Stimulated activated CD8-positive, alpha-beta memory T cell treated with anti-CD3 and anti-CD28 coated beads, Interleukin-12 subunit alpha, Interleukin-12 subunit beta, amount 100 ng/mL, for 24 hours (primary cell): ENCODE measurements around the gene DSC2.

Experiments used
- DNase-seq: peaks from one replicate; pipeline ENCODE4 v3.0.0-alpha.2; 2020; ENCODE audit errors: extremely low read depth

Gene DSC2

DNA sequence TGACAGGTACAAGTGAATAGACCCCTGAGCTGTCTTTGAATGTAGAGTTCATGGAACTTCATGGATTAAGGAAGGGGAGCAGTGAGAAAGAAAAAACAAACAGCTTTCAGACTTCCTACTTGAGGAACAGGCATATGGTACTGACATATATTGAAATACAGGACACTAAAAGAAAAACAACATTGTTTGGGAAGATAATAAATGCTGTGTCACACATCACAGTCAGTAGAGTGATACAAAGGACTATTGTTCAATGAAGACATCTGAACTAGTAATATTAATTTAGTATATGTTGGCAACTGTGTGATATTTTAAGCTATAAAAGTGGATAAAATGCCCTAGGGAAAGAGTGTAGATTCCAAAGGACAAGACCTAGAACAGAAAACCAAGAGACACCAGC lies 3.3 kb downstream of the DSC2 start:
- no peak for DNase-seq

DNA sequence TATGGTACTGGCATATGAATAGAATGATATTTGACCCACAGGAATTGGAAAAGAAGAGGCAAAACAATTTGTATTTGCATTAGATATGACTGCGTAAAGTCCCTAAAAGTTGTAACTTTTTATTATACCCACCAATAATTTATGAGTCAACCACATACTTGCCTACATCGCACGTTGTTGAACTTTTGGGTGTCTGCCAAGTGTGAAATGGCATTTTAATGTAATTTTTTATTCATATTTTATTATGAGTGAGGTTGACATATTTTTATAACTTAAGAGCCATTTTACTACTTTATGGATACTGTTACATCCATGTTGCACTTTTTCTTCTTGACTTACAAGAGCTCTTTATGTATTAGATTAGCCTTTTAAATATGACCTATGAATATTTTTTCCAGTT lies 4.6 kb downstream of the DSC2 start:
- no peak for DNase-seq

DNA sequence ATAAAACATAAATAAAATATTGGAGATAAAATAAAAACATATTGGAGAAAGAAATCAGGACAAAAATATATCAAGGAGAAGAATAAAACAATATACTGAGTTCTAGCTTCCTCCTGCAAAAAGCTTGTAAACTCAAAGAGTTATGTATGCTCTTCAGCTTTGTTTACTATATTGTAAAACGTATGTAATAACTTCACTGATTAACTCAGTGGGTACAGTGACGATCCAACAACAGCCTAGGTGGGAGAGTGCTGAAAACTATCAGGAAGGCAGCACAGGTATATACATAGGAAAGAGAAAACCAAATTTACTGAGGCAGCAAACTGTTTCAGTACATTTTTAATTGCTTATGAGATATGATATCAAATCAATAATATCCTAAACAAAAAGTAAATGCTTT lies 8.3 kb downstream of the DSC2 start:
- DNase-seq: no peak

DNA sequence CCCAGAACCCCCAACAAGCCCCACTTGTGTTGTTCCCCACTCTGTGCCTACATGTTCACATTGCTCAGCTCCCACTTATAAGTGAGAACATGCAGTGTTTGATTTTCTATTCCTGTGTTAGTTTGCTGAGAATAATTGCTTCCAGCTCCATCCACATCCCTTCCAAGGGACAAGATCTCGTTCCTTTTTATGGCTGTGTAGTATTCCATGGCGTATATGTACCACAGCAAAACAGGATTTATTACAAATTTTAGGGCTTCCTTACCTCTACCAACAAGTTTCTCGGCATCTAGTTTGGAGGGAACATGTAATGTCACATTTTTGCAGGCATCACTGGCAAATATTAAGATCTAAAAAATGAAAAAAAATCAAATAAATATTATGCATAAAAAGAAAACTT lies 8.9 kb downstream of the DSC2 start:
- no peak for DNase-seq

DNA sequence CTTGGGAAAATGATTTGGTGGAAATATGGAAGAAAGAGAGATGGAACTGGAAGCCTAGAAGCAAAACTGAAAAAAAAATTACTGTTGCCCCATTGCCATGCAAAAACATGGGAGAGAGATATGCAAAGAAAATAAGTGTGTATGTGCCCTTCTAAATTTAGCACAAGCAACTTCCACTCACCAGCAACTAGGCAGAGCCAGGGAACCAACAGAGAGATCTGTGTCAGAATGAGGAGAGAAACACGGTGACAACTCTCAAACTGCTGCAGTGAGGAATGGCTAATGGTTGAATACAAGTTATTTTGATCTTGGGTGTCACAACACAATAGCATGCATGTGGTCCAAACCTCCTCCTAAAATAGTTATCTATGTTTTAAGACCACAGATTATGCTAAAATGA lies 10.9 kb downstream of the DSC2 start:
- DNase-seq: no peak

DNA sequence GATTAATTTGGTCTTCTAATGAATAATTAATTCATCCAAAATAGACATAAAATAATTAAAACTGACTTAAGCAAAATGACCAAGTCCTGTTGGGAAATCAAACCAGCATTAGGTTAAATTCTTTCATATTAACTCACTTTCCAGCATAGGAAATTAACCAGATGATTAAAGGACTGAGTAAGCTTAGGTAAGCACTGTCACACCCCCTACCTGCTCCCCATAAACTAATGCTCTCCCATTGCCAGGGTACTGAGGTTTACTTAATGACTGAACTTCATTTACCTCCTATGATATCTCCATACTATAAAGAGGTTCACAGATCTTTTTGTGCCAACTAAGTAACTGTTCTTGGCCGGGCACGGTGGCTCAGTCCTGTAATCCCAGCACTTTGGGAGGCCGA lies 13.7 kb downstream of the DSC2 start:
- no peak for DNase-seq

DNA sequence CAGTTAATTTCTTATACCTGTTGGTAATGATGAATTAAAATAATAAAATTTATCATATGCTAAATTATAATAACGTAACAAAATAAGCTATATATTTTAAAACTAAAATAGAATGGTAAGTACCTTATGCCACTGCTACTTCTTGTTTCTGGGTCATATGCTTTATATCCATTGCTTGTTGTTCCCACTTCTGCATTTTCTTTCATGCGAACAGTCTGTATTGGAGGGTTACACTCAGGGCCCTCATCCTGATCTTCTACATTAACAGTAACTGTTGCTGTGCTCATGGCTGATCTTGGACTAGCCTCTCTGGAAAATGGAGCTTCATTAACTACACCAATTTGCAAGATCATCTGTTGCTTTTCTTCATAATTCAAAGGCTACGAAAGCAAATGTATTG lies 22.2 kb downstream of the DSC2 start:
- no peak for DNase-seq

DNA sequence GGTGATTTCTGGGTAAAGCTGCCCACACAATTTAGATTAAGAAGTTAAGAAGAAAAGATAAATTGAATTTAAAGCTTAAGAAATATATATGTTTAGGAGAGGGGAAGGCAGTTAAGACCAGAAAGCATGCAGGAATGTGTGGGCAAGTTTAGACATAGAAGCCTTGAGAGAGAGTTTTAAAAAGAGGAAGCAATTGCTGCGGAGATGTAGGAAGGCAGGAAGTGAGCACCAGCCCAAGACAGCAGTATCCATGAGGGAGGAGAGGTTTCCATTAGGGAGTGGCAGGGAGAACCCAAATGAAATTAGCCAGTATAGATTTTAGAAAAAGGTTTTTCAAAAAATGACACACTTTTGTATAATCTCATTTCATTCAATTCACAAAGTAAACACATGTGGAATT lies 24.3 kb downstream of the DSC2 start:
- DNase-seq: no peak

DNA sequence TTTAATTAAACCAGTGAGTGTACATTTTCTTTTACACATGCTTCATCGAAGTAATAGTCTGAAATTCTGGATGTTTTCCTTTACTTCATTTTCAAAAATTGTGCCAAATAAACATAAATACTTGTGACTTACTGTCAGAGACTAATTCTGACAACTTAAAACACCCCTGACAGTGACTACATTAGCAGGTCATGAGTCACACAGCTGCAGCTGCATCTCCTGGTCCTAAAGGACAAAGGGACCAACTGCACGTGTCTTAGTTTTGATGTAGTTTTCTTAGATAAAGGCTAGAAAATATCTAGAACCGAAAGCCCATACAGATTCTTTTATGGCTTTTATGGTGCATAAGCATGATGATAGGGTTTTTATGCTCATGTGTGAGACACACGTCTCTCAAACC lies 30.0 kb downstream of the DSC2 start:
- no peak for DNase-seq

DNA sequence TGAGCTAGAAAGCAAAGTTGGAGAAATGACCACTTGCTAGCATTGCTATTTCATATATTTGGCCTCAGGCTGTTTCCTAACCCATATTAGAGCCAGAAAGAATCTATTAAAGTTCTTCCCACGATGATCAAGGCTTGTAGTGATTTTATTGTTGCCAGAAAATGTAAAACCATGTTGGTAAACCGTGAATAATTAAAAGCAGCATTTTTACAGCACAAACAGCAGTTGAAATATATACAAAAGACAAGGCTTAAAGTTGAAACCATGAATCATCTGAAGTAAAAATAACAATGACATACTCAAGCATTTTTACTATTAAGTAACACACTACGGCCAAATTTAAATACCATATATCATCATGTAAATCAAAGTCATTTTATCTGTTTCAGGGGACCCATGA lies 32.0 kb downstream of the DSC2 start:
- DNase-seq: no peak

DNA sequence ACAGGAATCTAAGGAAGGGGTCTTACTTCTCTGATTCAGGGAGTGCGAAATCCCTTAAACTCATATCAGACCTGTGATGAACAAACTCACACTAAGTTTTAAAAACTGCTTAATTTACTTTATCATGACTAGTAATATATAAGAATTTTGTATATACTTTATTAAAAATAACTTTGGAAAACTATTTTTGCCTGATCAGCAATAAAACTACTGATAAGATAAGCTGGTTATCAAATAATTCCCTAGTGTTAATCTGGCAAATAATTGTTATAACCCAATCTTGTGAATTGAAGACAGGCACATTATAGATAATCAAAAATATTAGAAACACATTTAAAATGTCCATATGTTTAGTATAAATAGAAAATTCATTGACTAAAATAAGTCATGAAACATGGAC lies 36.0 kb downstream of the DSC2 start:
- no peak for DNase-seq

DNA sequence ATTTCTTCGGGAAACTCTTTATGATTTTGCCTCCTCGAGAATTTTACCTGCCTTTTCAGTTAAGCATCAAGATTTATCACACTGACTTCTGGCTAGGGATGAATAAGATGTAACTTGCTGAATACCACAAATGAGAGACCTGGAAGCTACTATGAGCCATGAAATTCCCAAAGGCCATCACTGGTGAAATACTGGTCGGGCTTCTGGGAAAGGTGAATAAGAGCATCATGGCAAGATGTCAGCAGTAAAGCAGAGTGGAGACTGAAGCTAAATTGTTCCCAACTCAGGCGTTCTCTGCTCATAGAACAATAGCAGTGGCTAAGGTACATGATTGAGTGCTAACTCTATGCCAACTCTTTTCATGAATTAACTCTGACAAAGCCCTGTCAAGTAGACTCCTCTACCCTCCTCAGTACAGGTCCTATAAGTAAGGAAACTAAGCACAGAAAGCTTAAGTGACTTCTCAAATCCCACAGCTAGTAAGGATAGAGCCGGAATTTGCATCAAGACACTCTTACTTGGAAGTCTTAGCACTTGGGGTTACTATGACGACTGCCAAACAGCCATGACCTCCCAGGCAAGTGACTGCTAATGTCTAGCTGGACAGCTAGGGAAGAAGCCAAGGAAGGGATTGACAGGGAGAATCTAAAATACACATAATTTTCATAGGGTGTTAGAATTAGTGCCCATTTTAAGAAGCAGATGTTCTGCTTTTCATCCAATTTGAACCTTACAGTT lies 37.0 kb downstream of the DSC2 start:
- no peak for DNase-seq

DNA sequence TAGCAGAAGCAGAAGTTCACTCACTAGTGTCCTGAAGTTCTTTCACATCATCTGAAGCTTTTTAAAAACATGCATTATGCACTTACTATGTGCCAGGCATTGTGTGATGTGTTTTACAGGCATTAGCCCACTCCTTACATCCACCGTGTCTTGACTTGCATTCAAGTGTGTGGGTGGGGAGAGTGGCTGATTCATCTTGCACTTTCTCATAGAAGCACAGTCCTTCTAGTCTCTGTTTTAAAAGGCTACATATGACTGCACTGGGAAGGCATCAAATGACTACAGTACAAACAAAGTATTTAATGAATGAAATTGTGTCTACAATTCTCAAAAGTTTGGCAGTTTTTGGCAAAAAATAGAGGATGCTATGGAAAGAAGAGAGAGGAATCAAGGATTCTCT lies 38.1 kb downstream of the DSC2 start:
- no peak for DNase-seq

DNA sequence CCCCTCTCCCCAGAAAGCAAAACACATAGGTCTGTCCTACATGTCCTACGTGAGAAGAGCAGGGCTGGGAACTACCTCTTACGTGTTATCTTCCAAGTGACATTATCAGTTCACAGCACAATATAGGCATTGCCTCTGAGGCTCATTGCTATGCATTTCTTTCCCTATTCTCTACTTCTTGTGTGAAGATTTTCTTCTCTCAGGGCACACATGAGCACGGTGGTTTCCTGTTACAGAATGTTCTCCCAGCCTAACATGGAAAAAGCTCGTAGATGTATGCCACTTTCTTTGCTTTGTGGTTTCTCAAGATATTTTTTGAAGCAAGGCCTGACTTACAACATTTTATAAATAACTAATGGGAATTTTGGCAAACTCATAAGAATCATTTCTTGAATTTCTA lies 40.3 kb downstream of the DSC2 start:
- no peak for DNase-seq

DNA sequence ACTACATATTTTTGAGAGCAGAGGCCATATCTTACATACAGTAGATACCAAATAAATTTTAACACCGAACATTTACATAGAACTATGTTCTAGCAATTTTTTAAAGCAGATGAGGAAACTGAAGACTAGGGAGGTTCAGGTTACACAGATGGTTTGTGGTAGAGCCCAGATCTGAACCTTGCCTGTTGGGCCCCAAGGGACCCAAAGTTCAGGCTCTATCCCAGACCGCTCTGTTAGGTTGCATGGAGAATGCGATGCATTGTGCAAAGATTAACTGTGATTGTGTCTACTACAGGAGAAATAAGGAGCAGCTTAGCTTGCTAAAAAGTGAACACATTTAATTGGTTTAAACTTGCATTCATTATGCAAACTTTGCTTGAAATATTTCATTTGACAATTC lies 43.3 kb downstream of the DSC2 start:
- DNase-seq: no peak

DNA sequence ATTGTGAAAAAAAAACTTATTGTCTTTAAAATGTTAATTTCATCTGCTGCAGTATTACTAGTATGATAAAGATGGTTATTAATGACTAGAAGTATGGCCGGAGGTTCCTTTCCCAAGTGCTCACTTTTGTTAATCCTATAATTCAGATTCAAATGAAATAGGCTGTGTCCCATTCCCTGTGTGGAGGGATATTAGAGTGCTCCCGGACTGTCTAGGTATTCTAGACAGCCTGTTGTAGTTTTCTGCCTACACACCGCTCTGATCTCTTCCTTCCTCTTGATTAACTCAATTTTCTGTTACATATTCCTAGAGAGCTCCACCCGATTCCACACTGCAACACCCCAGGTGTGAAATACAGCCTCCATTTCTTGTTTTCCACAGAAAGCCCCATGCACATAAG lies 44.3 kb downstream of the DSC2 start:
- DNase-seq: no peak

DNA sequence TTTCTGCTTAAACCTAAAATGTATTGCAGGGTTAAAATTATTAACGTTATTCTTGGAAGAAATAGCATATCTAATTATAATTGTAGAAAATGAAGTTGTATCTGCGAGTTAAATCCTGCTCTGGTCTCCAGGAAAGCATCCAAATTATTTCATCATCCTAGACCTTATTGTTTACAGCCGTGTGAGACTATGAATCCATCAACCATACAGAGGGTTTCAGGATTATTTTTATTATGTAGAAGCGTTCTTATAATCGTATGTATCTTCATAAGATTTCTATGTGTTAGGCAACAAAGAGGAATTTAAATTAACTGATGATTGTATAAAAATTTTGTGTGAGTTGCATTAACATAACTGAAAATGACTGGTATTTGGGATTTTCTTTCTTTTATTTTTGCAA lies 45.2 kb downstream of the DSC2 start:
- no peak for DNase-seq

DNA sequence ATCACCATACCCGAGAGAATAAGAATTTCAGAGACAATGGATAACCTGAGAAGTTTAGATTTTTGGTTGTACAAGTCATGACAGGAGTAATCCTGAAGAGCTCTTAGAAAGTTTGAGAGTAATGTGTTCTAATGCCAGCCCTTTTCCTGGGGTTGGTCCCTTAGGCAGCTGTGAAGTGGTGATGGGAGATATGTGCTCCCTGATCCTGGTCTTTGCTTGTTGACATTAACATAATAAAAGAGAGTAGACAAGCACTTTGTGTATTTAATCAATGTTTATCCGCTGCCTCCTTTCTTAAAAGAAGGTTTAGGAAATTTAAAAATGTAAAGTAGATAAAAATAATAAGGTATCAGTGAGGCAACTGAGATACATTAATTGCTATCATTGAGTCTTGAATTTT lies 45.9 kb downstream of the DSC2 start:
- DNase-seq: no peak

DNA sequence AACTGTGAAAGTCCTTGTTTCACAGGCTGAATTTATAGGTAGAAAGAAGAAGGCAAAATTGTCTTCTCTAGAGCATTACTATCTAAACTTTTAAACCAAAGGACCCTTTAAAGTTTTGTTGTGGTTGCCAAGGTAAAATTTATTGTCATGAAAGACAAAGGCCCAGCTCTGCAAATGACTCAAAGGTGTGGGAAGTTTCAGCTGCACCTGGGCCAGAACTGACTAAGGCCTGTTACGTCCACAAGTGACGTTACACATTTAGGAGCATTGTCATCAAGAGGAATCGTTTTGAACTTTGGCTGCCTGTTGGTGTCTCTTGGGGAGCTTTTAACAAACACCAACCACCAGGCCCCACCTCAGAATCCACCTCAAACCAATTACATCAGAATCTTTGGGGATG lies 51.6 kb downstream of the DSC2 start:
- DNase-seq: no peak

DNA sequence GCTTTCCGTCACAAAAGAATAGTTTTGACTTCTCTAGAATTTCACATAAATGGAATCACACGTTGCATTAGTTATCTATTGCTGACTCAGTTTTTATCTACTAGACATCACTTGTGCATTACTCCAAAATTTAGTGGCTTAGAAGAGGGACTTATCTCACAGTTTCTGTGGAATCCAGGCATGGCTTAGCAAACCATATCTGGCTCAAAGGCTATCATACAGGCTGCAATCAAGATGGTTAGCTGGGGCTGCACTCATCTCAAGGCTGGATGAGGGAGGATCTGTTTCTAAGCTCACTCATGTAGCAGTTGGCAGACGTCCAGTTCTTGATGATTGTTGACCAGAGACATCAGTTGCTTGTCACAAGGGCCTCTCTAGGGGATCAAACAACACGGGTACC lies 53.0 kb downstream of the DSC2 start:
- DNase-seq: no peak

DNA sequence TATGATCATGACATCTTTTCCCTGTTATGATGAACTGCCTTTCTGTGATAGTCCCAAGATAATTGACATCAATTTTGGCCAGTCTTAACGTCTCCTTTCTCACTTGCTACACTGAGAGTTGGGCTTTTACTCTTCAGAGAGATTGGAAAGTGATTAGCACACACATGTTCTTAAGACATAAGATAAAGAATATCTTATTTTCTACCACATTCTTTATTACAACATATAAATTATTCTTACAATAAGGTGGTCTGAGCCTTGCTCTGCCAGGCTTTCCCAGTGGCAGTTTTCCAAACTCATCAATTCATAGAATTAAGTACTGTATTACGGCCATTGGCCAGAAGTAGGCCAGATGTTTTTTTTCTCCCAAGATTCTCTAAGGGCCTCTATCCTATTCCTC lies 54.0 kb downstream of the DSC2 start:
- no peak for DNase-seq

DNA sequence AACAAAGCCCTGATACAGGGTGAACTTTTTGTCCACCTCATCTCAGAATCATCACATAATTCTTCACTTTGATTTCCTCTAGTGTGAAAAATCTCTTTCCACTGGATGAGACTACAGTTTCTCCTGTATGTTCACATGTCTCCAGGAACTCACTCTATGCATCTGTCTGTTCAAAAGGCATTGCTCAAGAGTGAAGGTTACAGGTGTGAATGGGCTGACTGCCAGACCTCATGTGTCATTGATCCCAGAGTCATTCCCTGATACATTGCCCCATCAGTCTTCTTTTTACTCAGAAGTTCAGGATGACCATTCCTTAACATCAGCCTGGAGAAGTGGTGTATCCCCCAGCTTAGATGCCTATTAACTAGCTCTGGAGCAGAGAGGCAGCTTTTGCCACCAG lies 55.3 kb downstream of the DSC2 start:
- DNase-seq: no peak

DNA sequence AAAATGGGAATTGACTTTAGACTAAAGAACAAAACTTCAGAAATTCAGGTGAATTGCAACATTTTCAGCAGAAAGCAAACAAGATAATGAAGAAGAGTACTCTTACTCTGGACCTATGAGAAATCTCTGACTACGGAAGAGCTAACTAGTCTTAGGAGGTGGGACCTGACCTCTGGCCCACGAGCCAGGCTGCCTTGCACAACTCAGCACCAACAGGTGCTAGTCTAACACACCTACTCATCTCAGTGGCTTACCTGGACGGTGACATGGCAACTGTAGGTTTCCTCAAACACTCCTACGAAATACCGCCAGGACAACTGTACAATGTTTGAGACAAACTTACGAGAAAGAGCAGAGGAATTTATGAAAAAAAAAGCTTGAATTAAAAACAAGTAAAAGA lies 56.6 kb downstream of the DSC2 start:
- no peak for DNase-seq

DNA sequence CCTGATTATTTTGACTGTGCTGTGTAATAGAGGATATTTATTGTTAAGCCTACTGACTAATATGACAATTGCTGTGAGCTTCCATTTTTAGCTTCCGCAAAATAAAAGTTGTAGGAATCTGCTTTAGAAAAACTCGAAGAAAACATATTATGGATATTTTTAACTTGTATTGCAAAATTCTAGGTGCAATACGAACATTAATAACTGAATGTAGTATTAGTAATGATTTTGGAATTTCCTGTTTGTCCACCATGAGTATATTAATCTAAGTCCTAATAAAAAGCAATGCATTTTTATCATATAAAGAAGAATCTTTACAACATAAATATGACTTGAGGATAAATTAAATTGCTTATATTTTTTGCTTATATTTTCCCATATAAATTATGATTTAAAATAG lies 57.3 kb downstream of the DSC2 start:
- no peak for DNase-seq

DNA sequence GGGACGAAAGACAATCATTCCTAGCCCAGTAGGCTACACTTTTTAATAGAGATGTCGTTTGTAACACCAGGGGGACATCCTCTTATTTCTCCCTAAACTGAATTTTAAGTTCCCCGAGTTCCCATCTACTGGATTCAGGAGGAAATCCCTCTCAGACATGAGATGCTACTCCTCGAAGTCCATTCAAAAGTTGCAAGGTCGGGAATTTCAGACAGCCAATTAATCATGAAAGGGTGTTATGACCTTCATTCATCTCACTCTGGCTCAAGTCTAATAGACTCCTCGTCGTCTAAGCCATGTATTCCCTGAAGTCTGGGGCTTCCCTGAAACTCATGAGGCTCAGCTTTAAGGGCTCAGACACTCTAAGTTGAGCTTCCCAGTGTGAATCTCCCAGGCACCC lies 58.5 kb downstream of the DSC2 start:
- DNase-seq: no peak
